IPS DF 19.7 (cell line): Measurements from ENCODE around the gene FGF6.

Experiments used
- DNase-seq: peaks from one replicate; pipeline ENCODE4 v3.0.0-alpha.2; 2013; ENCODE audit warnings: low read depth, low spot score

Gene FGF6

GRCh38 chr12:4447151-4447550 lies 1.5 kb upstream of the FGF6 start:
- no peak for DNase-seq

GRCh38 chr12:4446335-4446734 lies 720 bp upstream of the FGF6 start:
- DNase-seq = no peak

- no peak for DNase-seq
Measured at GRCh38 chr12:4444031-4444430, 1.6 kb downstream of the FGF6 start.

- DNase-seq = no peak
Measured at GRCh38 chr12:4443616-4444015, 2.0 kb downstream of the FGF6 start.

GRCh38 chr12:4441355-4442335 lies 4.0 kb downstream of the FGF6 start:
- DNase-seq = peak; percentile 81

- peak; percentile 50 for DNase-seq
Measured at GRCh38 chr12:4440187-4440941, 5.3 kb downstream of the FGF6 start.

GRCh38 chr12:4439736-4440135 lies 5.9 kb downstream of the FGF6 start:
- DNase-seq = no peak

- DNase-seq = no peak
Measured at GRCh38 chr12:4438834-4439596, 6.6 kb downstream of the FGF6 start.

- DNase-seq = no peak
Measured at GRCh38 chr12:4435537-4435936, 10.1 kb downstream of the FGF6 start.

GRCh38 chr12:4434706-4435425 lies 10.7 kb downstream of the FGF6 start:
- no peak for DNase-seq

- DNase-seq = no peak
Measured at GRCh38 chr12:4434301-4434700, 11.3 kb downstream of the FGF6 start.

GRCh38 chr12:4433745-4434058 lies 11.9 kb downstream of the FGF6 start:
- no peak for DNase-seq

- no peak for DNase-seq
Measured at GRCh38 chr12:4432878-4433744, 12.5 kb downstream of the FGF6 start.

GRCh38 chr12:4431866-4432265 lies 13.7 kb downstream of the FGF6 start:
- DNase-seq = no peak

- DNase-seq = no peak
Measured at GRCh38 chr12:4431436-4431835, 14.2 kb downstream of the FGF6 start.

- DNase-seq = no peak
Measured at GRCh38 chr12:4424422-4424821, 21.2 kb downstream of the FGF6 start.

- no peak for DNase-seq
Measured at GRCh38 chr12:4423528-4424195, 22.0 kb downstream of the FGF6 start.

GRCh38 chr12:4422985-4423384 lies 22.6 kb downstream of the FGF6 start:
- no peak for DNase-seq

GRCh38 chr12:4421590-4422031 lies 24.0 kb downstream of the FGF6 start:
- peak; percentile 42 for DNase-seq

- DNase-seq = no peak
Measured at GRCh38 chr12:4420138-4420670, 25.4 kb downstream of the FGF6 start.
